T-helper 9 cell (primary cell): ENCODE measurements around the gene CRAMP1.

Experiments used
- DNase-seq: peaks from one replicate; pipeline ENCODE4 v3.0.0-alpha.2; 2020

CRAMP1 gene

GRCh38 chr16:1597154-1597553 is 15.0 kb upstream of the CRAMP1 start:
- no peak for DNase-seq

GRCh38 chr16:1601031-1601430 is 11.1 kb upstream of the CRAMP1 start:
- DNase-seq: no peak

- DNase-seq: no peak
Measured at GRCh38 chr16:1601489-1601888, 10.7 kb upstream of the CRAMP1 start.

- DNase-seq: no peak
Measured at GRCh38 chr16:1602285-1602684, 9.9 kb upstream of the CRAMP1 start.

- no peak for DNase-seq
Measured at GRCh38 chr16:1606774-1607173, 5.4 kb upstream of the CRAMP1 start.

GRCh38 chr16:1607971-1608370 is 4.2 kb upstream of the CRAMP1 start:
- DNase-seq: no peak

GRCh38 chr16:1610071-1610898 is 1.9 kb upstream of the CRAMP1 start:
- peak; percentile 90 for DNase-seq

- DNase-seq: no peak
Measured at GRCh38 chr16:1610899-1611632, 1.1 kb upstream of the CRAMP1 start.

- DNase-seq: no peak
Measured at GRCh38 chr16:1613211-1613622, 1.1 kb downstream of the CRAMP1 start.

GRCh38 chr16:1613728-1614455 is 1.7 kb downstream of the CRAMP1 start:
- DNase-seq: no peak

GRCh38 chr16:1614456-1615102 is 2.4 kb downstream of the CRAMP1 start:
- DNase-seq: no peak

GRCh38 chr16:1615761-1616160 is 3.6 kb downstream of the CRAMP1 start:
- no peak for DNase-seq

GRCh38 chr16:1619976-1620375 is 7.8 kb downstream of the CRAMP1 start:
- no peak for DNase-seq

GRCh38 chr16:1620391-1620790 is 8.2 kb downstream of the CRAMP1 start:
- DNase-seq: no peak

- DNase-seq: no peak
Measured at GRCh38 chr16:1621851-1622250, 9.7 kb downstream of the CRAMP1 start.

GRCh38 chr16:1626327-1626726 is 14.2 kb downstream of the CRAMP1 start:
- no peak for DNase-seq

GRCh38 chr16:1626776-1627175 is 14.6 kb downstream of the CRAMP1 start:
- no peak for DNase-seq

- DNase-seq: no peak
Measured at GRCh38 chr16:1630450-1631213, 18.5 kb downstream of the CRAMP1 start.

GRCh38 chr16:1631230-1631629 is 19.1 kb downstream of the CRAMP1 start:
- no peak for DNase-seq

GRCh38 chr16:1631931-1632637 is 19.9 kb downstream of the CRAMP1 start:
- DNase-seq: no peak

GRCh38 chr16:1632638-1632970 is 20.4 kb downstream of the CRAMP1 start:
- no peak for DNase-seq

GRCh38 chr16:1633310-1633709 is 21.1 kb downstream of the CRAMP1 start:
- no peak for DNase-seq
